GM12891 (cell line): ENCODE results near the gene CENPB.

Experiments
- DNase-seq: peaks from one replicate; pipeline ENCODE4 v3.0.0; 2011; ENCODE audit warnings: low spot score; ENCODE audit not compliant: insufficient read length
- FAIRE-seq: peaks from 2 replicates; lab custom pipeline; 2011; peaks lifted over from hg19 to GRCh38; lab: Jason Lieb, UNC
- PAX5 ChIP-seq: IDR thresholded peaks from 2 replicates; pipeline ENCODE4 v1.6.1; 2011; ENCODE audit warnings: low read length, moderate library complexity, mild to moderate bottlenecking; ENCODE audit not compliant: insufficient read depth, severe bottlenecking
- POLR2A ChIP-seq: IDR thresholded peaks from 2 replicates; pipeline ENCODE4 v1.6.1; 2011; ENCODE audit warnings: low read depth, low read length, control low read depth
- POLR2AphosphoS5 ChIP-seq: IDR thresholded peaks from 2 replicates; pipeline ENCODE4 v1.6.1; 2011; ENCODE audit warnings: low read depth, low read length, control low read depth
- POU2F2 ChIP-seq: IDR thresholded peaks from 2 replicates; pipeline ENCODE4 v1.6.1; 2011; ENCODE audit warnings: low read depth, mild to moderate bottlenecking, control low read depth, low read length, moderate library complexity
- SPI1 ChIP-seq: IDR thresholded peaks from 2 replicates; pipeline ENCODE4 v1.6.1; 2011; ENCODE audit warnings: low read depth, low read length, control low read depth
- TAF1 ChIP-seq: IDR thresholded peaks from 2 replicates; pipeline ENCODE4 v1.6.1; 2011; ENCODE audit warnings: low read depth, low read length, control low read depth

CENPB gene

DNA sequence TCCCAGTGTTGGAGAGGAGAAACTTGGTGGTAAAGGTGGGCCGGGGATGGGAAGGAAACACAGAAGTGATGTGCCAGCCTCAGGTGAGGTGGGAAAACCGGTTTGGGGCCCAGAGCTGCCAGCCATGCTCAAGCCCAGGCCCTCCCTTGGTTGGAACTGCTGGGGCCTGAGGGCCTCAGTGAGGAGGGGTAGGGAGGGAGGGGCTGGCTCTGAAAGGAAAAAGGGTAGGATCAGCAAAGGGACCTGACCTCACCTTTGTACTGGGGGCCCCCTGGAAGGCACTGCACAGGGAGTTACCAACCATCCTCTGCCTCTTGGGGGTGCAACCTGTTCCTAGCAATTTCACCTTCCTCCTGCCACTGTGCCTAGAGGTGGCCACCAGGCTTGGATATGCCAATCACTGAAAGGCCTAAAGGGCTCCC lies 3.5 kb downstream of the CENPB start:
- TF ChIP-seq TAF1 (no peak), POLR2A (no peak), PAX5 (no peak), SPI1 (no peak), POU2F2 (no peak), POLR2AphosphoS5 (no peak; the same call in 1 of the 2 replicates)
- DNase-seq (no peak), FAIRE-seq (no peak)

- FAIRE-seq (no peak), DNase-seq (no peak)
- no peak for TF ChIP-seq POU2F2
- no peak for TF ChIP-seq SPI1
- no peak for TF ChIP-seq TAF1
- no peak for TF ChIP-seq POLR2AphosphoS5
- no peak; the same call in 1 of the 2 replicates for TF ChIP-seq POLR2A
- no peak for TF ChIP-seq PAX5
These were observed 3.9 kb downstream of the CENPB start for GRCh38 chr20:3782597-3782996.

- FAIRE-seq (peak; percentile 79), DNase-seq (peak; percentile 81)
- no peak for TF ChIP-seq SPI1
- no peak for TF ChIP-seq PAX5
- no peak for TF ChIP-seq POLR2A
- no peak for TF ChIP-seq TAF1
- TF ChIP-seq POLR2AphosphoS5: no peak
- no peak for TF ChIP-seq POU2F2
These were observed 5.2 kb downstream of the CENPB start, which contains the start of gene SPEF1 for GRCh38 chr20:3781153-3781910. SPEF1 (minus strand) TSS chr20:3781448; CDS start chr20:3781287, 161 bp downstream.

DNA sequence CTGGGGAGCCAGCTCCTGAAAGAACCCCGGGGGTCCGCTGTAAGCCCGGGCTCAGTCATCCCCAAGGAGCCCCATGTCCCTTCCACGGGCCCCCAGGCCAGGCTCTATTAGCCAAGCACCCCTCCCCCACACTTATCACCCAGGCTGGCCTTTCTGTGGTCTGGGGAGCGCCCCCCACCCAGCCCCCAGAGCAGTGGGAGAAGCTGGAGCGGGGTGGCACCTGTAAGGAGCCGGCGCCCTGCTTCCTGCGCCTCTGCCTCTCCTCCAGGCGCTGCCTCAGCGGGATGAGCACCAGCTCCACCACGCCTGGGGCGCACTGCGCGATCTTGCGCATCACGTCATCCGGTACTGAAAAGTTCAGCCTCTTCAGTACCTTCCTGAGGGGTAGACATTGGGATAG lies 7.6 kb downstream of the CENPB start:
- FAIRE-seq: no peak
- no peak for TF ChIP-seq POLR2AphosphoS5
- TF ChIP-seq PAX5: no peak
- TF ChIP-seq POLR2A: no peak
- TF ChIP-seq SPI1: no peak
- no peak for TF ChIP-seq POU2F2
- no peak for TF ChIP-seq TAF1
- no peak for DNase-seq

GRCh38 chr20:3777716-3778629 lies 8.6 kb downstream of the CENPB start:
- no peak for DNase-seq
- TF ChIP-seq TAF1: no peak
- no peak for TF ChIP-seq POLR2AphosphoS5
- TF ChIP-seq SPI1: no peak
- TF ChIP-seq PAX5: no peak
- no peak for TF ChIP-seq POU2F2
- TF ChIP-seq POLR2A: no peak
- FAIRE-seq: peak; percentile 78

- no peak for TF ChIP-seq SPI1
- no peak for TF ChIP-seq TAF1
- no peak for TF ChIP-seq POLR2A
- TF ChIP-seq POU2F2: no peak
- no peak for TF ChIP-seq PAX5
- TF ChIP-seq POLR2AphosphoS5: no peak
- DNase-seq (no peak), FAIRE-seq (peak; percentile 67)
These were observed 9.2 kb downstream of the CENPB start for GRCh38 chr20:3777381-3777715.

DNA sequence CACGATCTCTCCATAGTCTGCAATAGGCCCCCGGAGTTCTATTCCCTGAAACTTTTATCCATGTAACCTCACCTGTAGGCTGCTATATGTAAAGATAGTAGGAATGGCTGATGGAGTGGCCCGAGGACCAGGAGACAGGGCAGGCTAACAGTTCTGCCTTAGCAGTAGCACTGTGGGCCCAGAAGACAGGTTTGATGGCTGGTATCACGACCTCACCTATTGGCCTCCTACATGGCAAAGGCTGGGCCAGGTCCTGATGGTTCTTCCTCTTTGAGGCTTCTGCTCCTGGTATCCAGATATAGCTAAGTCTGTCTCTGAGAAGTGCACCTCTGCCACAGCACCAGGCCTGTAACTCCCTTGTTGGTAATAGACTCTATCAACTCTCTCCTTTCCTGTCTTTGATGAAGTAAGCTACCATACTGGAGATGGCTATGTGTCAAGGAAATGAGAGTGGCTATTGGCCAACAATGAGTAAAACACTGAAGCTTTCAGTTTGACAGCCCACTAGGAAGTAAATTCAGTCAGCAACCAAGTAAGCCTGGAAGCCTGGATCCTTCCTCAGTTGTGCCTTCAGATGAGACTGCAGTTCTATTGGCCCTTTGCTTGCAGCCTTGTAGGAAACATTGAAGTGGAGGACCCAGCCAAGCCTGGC lies 11.0 kb downstream of the CENPB start:
- no peak for FAIRE-seq
- DNase-seq: no peak
- no peak for TF ChIP-seq POLR2A
- no peak for TF ChIP-seq POLR2AphosphoS5
- TF ChIP-seq SPI1: no peak
- no peak for TF ChIP-seq TAF1
- no peak for TF ChIP-seq POU2F2
- no peak for TF ChIP-seq PAX5

DNA sequence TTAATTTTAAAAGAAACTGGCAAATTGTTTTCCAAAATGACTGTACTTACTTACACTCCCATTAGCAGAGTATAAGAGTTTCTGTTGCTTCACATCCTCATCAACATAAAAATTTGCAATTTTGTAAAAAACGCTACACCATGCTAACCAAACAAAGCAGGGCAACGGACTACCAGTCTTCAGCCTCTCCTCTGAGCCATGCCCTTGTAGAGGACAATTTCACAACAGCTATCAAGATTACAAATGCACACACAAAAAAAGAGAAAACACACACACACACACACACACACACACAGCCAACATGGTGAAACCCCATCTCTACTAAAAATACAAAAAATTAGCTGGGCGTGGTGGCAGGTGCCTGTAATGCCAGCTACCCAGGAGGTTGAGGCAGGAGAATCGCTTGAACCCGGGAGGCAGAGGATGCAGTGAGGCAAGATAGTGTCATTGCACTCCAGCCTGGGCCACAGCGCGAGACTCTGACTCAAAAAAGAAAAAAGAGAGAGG lies 14.9 kb downstream of the CENPB start:
- DNase-seq: no peak
- TF ChIP-seq SPI1: no peak
- no peak for TF ChIP-seq TAF1
- no peak for TF ChIP-seq POLR2AphosphoS5
- no peak for TF ChIP-seq POLR2A
- TF ChIP-seq POU2F2: no peak
- no peak for TF ChIP-seq PAX5
- no peak for FAIRE-seq

GRCh38 chr20:3768342-3769130 lies 18.0 kb downstream of the CENPB start:
- peak; percentile 88 for FAIRE-seq
- DNase-seq: peak; percentile 83
- no peak for TF ChIP-seq POU2F2
- no peak for TF ChIP-seq SPI1
- TF ChIP-seq POLR2A: no peak
- TF ChIP-seq TAF1: no peak
- TF ChIP-seq POLR2AphosphoS5: no peak
- TF ChIP-seq PAX5: no peak
